T-helper 1 cell (primary cell): ENCODE data around the gene NDST1.
A peak's percentile ranks its signal among the peaks of the same experiment; 100 is the strongest.

Source experiments
- DNase-seq, 5 donors: peaks; one replicate each; pipeline ENCODE4 v3.0.0-alpha.2; 2012 to 2020

Gene NDST1

DNA sequence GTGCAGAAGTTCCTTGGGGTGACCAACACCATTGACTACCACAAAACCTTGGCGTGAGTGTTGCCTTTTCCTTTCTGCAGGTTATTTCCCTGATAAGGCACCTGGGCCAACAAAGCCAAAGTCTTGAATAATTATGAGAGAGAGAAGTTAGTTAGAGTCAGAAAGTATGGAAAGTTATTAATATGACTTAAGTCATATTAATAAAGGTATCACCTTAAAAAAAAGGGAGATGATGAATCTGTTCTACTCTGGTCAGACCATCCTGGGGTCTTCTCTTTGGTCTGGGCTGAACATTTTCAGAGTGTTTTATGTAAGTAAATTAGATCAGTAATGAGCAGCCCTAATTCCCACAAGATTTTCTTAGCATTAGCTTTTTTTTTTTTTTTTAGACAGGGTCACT lies 41.8 kb downstream of the NDST1 start:
- DNase-seq = no peak

- no peak for DNase-seq
Observed at GRCh38 chr5:150550286-150550685, 42.4 kb downstream of the NDST1 start.

DNA sequence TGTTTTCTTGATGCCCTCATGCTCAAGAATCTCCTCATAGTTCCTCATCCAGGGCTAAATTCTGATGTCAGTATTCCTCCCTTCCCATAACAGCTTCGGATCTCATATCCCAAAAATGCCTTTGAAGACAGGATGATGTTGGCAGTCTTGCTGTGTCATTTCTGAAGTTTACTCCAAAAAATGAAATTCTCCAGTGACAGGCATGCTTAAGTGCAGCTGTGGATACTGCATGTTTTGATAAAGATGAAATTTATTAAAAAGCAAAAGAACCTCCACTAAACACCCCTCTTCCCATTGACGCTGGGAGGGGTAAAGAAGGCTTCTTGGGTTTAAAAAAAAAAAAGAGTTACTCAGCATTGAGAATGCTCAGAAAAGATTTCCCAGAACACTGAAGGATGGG lies 43.1 kb downstream of the NDST1 start:
- DNase-seq = no peak

DNA sequence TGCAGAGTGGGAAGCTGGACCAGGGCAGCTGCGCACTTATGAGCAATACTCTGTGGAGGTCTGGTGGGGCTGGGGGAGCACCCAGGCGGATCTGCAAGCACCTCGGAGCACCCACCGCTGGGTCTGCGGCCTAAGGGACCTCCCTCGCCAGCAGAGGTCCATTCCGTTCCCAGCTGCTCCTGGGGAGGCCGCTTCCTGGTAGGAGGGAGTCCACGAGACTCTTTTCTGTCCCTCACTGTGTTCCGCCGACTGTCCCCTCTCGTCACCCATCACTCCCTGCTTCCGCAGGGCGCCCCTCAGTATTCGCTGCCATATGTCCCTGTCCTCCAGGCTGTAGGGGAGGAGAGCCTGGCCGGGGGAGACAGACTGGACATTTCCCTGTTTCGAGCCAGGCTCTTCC lies 45.5 kb downstream of the NDST1 start:
- no peak for DNase-seq

DNA sequence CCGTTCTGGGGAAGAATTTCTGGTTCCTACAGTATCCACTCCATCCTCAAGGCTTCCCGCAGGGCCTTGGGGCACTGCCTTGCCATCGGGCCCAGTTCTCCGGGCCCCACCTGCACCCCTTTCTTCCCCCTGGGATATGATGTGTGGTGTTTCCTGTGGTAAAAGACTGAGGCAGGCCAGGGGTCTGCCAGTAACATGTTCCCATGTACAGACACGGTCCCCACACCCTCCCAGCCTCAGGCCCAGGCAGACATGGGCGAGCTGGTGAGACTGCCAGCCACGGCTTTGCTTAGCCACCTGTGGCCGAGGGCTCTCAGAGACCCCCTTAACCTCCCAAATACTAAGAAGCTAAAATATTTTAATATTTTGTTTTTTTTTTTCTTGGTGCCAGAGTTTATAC lies 46.0 kb downstream of the NDST1 start:
- no peak for DNase-seq

DNA sequence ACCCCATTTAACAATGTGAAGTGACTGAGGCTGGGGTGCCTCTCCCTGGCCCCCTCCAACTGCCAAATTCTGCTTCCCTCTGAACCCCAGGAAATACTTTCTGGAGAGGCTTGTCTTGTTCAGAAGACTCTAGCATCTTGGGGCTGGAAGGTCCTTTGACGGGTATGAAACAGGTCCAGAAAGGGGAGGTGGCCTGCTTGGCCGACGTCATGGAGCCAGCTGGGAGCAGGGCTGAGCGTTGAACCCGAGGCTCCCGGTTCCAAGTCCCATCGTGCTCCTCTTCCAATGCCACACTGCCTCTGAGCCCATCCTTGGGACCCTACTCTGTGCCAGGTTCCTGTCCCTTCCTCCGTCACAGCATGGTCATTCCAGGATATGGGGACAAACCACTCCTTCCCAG lies 46.9 kb downstream of the NDST1 start:
- DNase-seq = no peak

GRCh38 chr5:150556106-150556505 lies 48.2 kb downstream of the NDST1 start:
- no peak for DNase-seq

- DNase-seq = no peak
Observed at GRCh38 chr5:150556859-150557508, 49.1 kb downstream of the NDST1 start.

DNA sequence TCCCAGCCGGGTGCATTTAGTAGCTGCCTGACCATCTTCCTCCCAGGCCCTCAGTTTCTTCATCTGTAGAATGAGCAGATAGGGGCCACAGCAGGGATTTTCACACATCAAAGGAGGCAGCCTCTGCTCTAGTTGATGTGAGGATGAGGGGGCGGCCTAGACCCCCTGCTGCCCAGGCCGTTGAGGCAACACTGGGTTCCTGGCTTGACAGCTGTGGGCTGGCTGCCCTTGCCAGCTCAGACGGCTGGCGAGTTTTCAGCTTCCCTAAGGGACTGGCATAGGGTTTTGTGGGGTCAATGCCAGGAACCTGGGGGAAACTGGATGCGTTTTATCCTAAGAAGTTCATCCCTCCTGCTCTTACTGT lies 49.6 kb downstream of the NDST1 start:
- no peak for DNase-seq

GRCh38 chr5:150558088-150558621 lies 50.2 kb downstream of the NDST1 start:
- no peak for DNase-seq

- no peak for DNase-seq
Observed at GRCh38 chr5:150559088-150559487, 51.2 kb downstream of the NDST1 start.

DNA sequence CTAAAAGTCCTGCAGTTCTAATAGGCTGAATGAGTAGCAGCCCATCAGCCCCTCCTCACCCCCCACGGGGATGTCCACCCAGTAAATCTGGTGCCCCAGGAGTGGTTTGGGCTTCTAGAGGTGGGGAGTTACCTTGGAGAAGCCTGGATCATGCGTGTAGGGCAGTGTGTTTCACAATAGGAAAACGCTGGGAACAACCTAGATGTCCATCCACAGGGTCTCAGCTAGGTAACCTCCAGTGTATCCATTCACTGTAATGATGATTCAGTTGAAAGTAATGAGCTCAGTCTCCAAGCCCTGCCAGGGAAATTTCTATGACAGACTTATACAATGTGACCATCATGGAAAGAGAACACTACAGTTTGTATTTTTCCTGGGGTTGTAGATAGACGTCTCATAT lies 51.8 kb downstream of the NDST1 start:
- DNase-seq = no peak

DNA sequence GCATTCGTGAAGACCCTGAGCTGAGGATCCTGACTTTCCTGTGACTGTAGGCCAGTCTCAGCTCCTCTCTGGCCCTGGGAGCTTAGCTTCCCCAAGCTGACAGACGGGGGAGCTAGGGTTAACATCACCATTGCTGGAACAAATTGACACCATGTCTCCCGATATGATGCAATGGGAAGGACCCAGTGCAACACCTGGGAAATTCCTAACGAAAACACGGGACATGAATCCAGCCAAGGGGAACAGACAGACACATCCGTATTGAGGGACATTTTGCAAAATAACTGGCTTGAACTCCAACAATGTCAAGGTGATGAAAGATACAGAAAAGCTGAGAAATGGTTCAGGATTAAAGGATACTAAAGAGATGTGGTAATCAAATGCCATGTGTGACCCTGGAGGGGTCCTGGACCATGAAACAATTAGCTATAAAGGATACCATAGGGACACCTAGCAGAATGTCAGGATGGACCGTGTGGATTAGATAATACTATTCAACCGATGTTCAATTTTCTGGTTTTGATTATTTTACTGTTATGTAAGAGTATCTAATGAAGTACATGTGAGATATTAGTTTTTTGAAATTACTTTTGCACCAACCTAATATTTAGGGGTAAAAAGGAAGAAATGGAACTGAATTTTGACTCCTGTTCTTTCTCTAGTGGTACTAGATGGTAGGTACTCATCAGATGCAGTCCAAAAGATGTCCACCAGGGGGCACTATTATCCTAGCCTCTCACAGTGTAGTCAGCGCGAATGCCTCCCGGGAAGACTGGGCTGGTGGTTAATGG lies 52.7 kb downstream of the NDST1 start:
- DNase-seq = peak; percentile 57 to 88 (median 71)

DNA sequence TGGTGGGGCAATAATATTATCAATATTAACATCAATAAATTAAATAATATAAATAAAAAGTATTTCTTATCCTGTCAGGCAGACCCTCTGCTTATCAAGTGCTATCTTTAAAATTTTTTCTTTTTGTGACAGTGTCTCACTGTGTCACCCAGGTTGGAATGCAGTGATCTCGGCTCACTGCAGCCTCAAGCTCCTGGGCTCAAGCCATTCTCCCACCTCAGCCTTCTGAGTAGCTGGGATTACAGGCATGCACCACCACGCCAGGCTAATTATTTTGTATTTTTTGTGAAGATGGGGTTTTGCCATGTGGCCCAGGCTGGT lies 53.2 kb downstream of the NDST1 start:
- DNase-seq = no peak

- DNase-seq = no peak
Observed at GRCh38 chr5:150561571-150562275, 53.8 kb downstream of the NDST1 start.

- DNase-seq = peak in 1 of 5 donors; percentile 36
Observed at GRCh38 chr5:150562832-150563231, 54.9 kb downstream of the NDST1 start.

DNA sequence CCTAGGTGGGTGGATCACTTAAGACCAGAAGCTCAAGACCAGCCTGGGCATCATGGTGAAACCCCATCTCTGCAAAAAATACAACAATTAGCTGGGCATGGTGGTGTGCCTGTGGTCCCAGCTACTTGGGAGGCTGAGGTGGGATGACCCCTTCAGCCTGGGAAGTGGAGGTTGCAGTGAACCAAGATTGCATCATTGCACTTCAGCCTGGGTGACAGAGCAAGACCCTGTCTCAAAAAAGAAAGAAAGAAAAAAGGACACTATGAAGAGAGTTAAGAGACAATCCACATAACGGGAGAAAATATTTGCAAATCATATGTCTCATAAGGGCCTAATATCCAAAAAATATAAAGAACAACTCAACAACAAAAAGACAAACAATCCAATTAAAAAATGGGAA lies 57.9 kb downstream of the NDST1 start:
- DNase-seq = no peak

DNA sequence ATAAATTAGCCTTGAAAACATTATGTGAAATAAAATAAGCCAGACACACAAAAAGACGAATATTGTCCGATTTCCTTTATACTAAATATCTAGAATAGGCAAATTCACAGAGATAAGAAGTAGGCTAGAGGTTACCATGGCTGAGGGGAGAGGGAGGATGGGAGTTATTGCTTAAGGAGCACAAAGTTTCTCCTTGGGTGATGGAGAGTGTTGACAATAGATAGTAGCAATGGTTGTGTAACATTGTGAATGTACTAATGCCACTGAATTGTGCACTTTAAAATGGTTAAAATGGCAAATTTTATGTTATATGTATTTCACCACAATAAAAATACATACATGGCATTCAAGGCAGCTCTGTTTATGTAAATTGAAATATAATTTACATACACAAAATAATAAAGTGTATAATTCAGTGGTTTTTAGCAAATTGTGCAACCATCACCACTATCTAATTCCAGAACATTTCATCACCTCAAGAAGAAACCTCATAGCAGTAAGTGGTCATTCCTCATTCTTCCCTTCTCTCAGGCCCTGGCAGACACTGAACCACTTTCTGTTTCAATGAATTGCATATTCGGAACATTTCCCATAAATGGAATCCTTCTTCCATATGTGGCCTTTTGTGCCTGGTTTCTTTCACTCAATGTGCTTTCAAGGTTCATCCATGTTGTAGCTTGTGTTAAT lies 59.2 kb downstream of the NDST1 start:
- no peak for DNase-seq

DNA sequence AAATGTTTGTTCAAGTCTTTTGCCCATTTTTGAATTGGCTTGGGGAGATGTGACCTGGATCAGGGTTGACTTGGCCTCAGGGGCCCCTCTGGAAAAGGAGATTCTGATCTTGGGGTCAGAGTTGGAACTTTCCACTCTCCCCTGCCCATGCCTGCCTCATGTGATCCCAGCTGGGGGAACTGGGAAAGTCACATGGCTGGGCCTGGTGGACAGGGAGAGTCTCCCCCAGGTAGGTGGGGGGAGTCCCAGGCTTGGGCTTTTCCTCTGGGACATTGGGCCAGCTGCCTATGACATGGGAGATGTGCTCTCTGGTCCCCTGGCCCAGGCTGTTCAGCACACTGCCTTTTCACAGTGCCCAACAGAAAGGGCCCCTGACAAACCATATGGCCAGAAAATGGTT lies 60.7 kb downstream of the NDST1 start:
- DNase-seq = no peak

DNA sequence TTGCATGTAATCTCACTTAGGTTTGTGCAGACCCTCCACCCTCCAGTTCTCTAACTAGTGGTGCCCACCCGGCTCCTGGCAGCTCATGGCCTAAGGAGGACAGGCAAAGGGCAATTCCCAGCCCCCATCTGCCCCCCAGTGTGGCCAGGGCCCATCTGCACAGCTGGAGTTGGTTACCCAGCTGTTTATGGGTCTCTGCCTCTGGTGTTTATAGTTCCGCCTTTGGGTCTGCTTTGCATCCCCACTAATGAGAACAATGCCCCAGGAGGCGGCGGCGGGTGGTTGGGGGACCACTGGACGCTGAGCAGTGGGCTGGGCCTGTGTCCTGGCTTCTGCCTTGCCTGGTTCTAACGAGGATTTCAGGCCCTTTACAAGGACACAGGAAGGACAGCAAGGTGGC lies 62.4 kb downstream of the NDST1 start:
- DNase-seq = no peak

GRCh38 chr5:150571836-150572235 lies 63.9 kb downstream of the NDST1 start:
- DNase-seq = no peak

- no peak for DNase-seq
Observed at GRCh38 chr5:150573216-150573615, 65.3 kb downstream of the NDST1 start.
